Measurements from ENCODE around the gene MGAM2.

The MGAM2 gene

GRCh38 chr7:142188154-142188553 lies 76.6 kb downstream of the MGAM2 start:
- H3K9ac ChIP-seq (ENCODE audit: low read length) = no peak overlapping the region
- H3K36me3 ChIP-seq (ENCODE audit: control insufficient read depth, insufficient read depth, low read length) = no peaks in the 10 kb centered on the region
- H3K4me3 ChIP-seq (ENCODE audit: low read length) = no peak overlapping the region
- no peaks in the 10 kb centered on the region for H3K4me1 ChIP-seq (ENCODE audit: control insufficient read depth, insufficient read depth, low read length)
- H3K27ac ChIP-seq (ENCODE audit: low read depth, low read length) = no peak overlapping the region
- no peaks in the 10 kb centered on the region for H3K27me3 ChIP-seq (ENCODE audit: control insufficient read depth, insufficient read depth, low read length)

GRCh38 chr7:142188846-142189245 lies 77.3 kb downstream of the MGAM2 start:
- Histone ChIP-seq H3K9ac (ENCODE audit: low read length) (no peak overlapping the region), H3K4me1 (ENCODE audit: control insufficient read depth, insufficient read depth, low read length) (no peaks in the 10 kb centered on the region), H3K27ac (ENCODE audit: low read depth, low read length) (no peak overlapping the region), H3K4me3 (ENCODE audit: low read length) (no peak overlapping the region), H3K36me3 (ENCODE audit: control insufficient read depth, insufficient read depth, low read length) (no peaks in the 10 kb centered on the region), H3K27me3 (ENCODE audit: control insufficient read depth, insufficient read depth, low read length) (no peaks in the 10 kb centered on the region)

GRCh38 chr7:142194201-142194600 lies 82.7 kb downstream of the MGAM2 start:
- no peaks in the 10 kb centered on the region for H3K27me3 ChIP-seq (ENCODE audit: control insufficient read depth, insufficient read depth, low read length)
- no peak overlapping the region for H3K27ac ChIP-seq (ENCODE audit: low read depth, low read length)
- no peak overlapping the region for H3K4me3 ChIP-seq (ENCODE audit: low read length)
- H3K9ac ChIP-seq (ENCODE audit: low read length) = no peak overlapping the region
- H3K4me1 ChIP-seq (ENCODE audit: control insufficient read depth, insufficient read depth, low read length) = no peaks in the 10 kb centered on the region
- H3K36me3 ChIP-seq (ENCODE audit: control insufficient read depth, insufficient read depth, low read length) = no peaks in the 10 kb centered on the region

- Histone ChIP-seq H3K4me3 (ENCODE audit: low read length) (no peak overlapping the region), H3K4me1 (ENCODE audit: control insufficient read depth, insufficient read depth, low read length) (no peaks in the 10 kb centered on the region), H3K27ac (ENCODE audit: low read depth, low read length) (no peak overlapping the region), H3K27me3 (ENCODE audit: control insufficient read depth, insufficient read depth, low read length) (no peaks in the 10 kb centered on the region), H3K36me3 (ENCODE audit: control insufficient read depth, insufficient read depth, low read length) (no peaks in the 10 kb centered on the region), H3K9ac (ENCODE audit: low read length) (no peak overlapping the region)
These were observed 84.7 kb downstream of the MGAM2 start for GRCh38 chr7:142196066-142196840.

- Histone ChIP-seq H3K27ac (ENCODE audit: low read depth, low read length) (no peak overlapping the region), H3K4me3 (ENCODE audit: low read length) (no peak overlapping the region), H3K9ac (ENCODE audit: low read length) (no peak overlapping the region), H3K36me3 (ENCODE audit: control insufficient read depth, insufficient read depth, low read length) (no peaks in the 10 kb centered on the region), H3K27me3 (ENCODE audit: control insufficient read depth, insufficient read depth, low read length) (no peaks in the 10 kb centered on the region), H3K4me1 (ENCODE audit: control insufficient read depth, insufficient read depth, low read length) (no peaks in the 10 kb centered on the region)
These were observed 88.7 kb downstream of the MGAM2 start for GRCh38 chr7:142200206-142200605.

- Histone ChIP-seq H3K9ac (ENCODE audit: low read length) (no peak overlapping the region), H3K4me1 (ENCODE audit: control insufficient read depth, insufficient read depth, low read length) (no peaks in the 10 kb centered on the region), H3K4me3 (ENCODE audit: low read length) (no peak overlapping the region), H3K36me3 (ENCODE audit: control insufficient read depth, insufficient read depth, low read length) (no peaks in the 10 kb centered on the region), H3K27ac (ENCODE audit: low read depth, low read length) (no peak overlapping the region), H3K27me3 (ENCODE audit: control insufficient read depth, insufficient read depth, low read length) (no peaks in the 10 kb centered on the region)
These were observed 117.1 kb downstream of the MGAM2 start for GRCh38 chr7:142228537-142229104.

GRCh38 chr7:142231716-142232115 lies 120.2 kb downstream of the MGAM2 start:
- H3K9ac ChIP-seq (ENCODE audit: low read length) = no peak overlapping the region
- H3K36me3 ChIP-seq (ENCODE audit: control insufficient read depth, insufficient read depth, low read length) = no peaks in the 10 kb centered on the region
- H3K27me3 ChIP-seq (ENCODE audit: control insufficient read depth, insufficient read depth, low read length) = no peaks in the 10 kb centered on the region
- no peak overlapping the region for H3K4me3 ChIP-seq (ENCODE audit: low read length)
- no peak overlapping the region for H3K27ac ChIP-seq (ENCODE audit: low read depth, low read length)
- no peaks in the 10 kb centered on the region for H3K4me1 ChIP-seq (ENCODE audit: control insufficient read depth, insufficient read depth, low read length)

- no peaks in the 10 kb centered on the region for H3K36me3 ChIP-seq (ENCODE audit: control insufficient read depth, insufficient read depth, low read length)
- H3K27me3 ChIP-seq (ENCODE audit: control insufficient read depth, insufficient read depth, low read length) = no peaks in the 10 kb centered on the region
- no peak overlapping the region for H3K27ac ChIP-seq (ENCODE audit: low read depth, low read length)
- H3K4me3 ChIP-seq (ENCODE audit: low read length) = no peak overlapping the region
- no peaks in the 10 kb centered on the region for H3K4me1 ChIP-seq (ENCODE audit: control insufficient read depth, insufficient read depth, low read length)
- no peak overlapping the region for H3K9ac ChIP-seq (ENCODE audit: low read length)
These were observed 129.0 kb downstream of the MGAM2 start for GRCh38 chr7:142240546-142240945.

- Histone ChIP-seq H3K4me1 (ENCODE audit: control insufficient read depth, insufficient read depth, low read length) (no peaks in the 10 kb centered on the region), H3K27ac (ENCODE audit: low read depth, low read length) (no peak overlapping the region)
These were observed 132.3 kb downstream of the MGAM2 start for GRCh38 chr7:142243823-142244222.

GRCh38 chr7:142248166-142249160 lies 136.9 kb downstream of the MGAM2 start:
- Histone ChIP-seq H3K27ac (ENCODE audit: low read depth, low read length) (no peak overlapping the region), H3K9ac (ENCODE audit: low read length) (no peak overlapping the region)

More at GRCh38 chr7:142243823-142244222, 132.3 kb downstream of the MGAM2 start:
- Histone ChIP-seq H3K27me3 (ENCODE audit: control insufficient read depth, insufficient read depth, low read length) (no peaks in the 10 kb centered on the region), H3K36me3 (ENCODE audit: control insufficient read depth, insufficient read depth, low read length) (no peaks in the 10 kb centered on the region), H3K4me3 (ENCODE audit: low read length) (no peak overlapping the region), H3K9ac (ENCODE audit: low read length) (no peak overlapping the region)

GRCh38 chr7:142249918-142250317 lies 138.4 kb downstream of the MGAM2 start:
- Histone ChIP-seq H3K9ac (ENCODE audit: low read length) (no peak overlapping the region), H3K27ac (ENCODE audit: low read depth, low read length) (no peak overlapping the region), H3K36me3 (ENCODE audit: control insufficient read depth, insufficient read depth, low read length) (no peaks in the 10 kb centered on the region), H3K4me3 (ENCODE audit: low read length) (no peak overlapping the region), H3K27me3 (ENCODE audit: control insufficient read depth, insufficient read depth, low read length) (no peaks in the 10 kb centered on the region), H3K4me1 (ENCODE audit: control insufficient read depth, insufficient read depth, low read length) (no peaks in the 10 kb centered on the region)

More at GRCh38 chr7:142248166-142249160, 136.9 kb downstream of the MGAM2 start:
- Histone ChIP-seq H3K4me1 (ENCODE audit: control insufficient read depth, insufficient read depth, low read length) (no peaks in the 10 kb centered on the region), H3K4me3 (ENCODE audit: low read length) (no peak overlapping the region), H3K27me3 (ENCODE audit: control insufficient read depth, insufficient read depth, low read length) (no peaks in the 10 kb centered on the region), H3K36me3 (ENCODE audit: control insufficient read depth, insufficient read depth, low read length) (no peaks in the 10 kb centered on the region)

GRCh38 chr7:142250705-142251104 lies 139.2 kb downstream of the MGAM2 start:
- no peak overlapping the region for H3K27ac ChIP-seq (ENCODE audit: low read depth, low read length)

More at GRCh38 chr7:142250705-142251104, 139.2 kb downstream of the MGAM2 start:
- H3K4me3 ChIP-seq (ENCODE audit: low read length) = no peak overlapping the region
- no peaks in the 10 kb centered on the region for H3K27me3 ChIP-seq (ENCODE audit: control insufficient read depth, insufficient read depth, low read length)
- H3K4me1 ChIP-seq (ENCODE audit: control insufficient read depth, insufficient read depth, low read length) = no peaks in the 10 kb centered on the region
- H3K9ac ChIP-seq (ENCODE audit: low read length) = no peak overlapping the region
- no peaks in the 10 kb centered on the region for H3K36me3 ChIP-seq (ENCODE audit: control insufficient read depth, insufficient read depth, low read length)
